ENCODE data around the gene ZNF728.

DNA sequence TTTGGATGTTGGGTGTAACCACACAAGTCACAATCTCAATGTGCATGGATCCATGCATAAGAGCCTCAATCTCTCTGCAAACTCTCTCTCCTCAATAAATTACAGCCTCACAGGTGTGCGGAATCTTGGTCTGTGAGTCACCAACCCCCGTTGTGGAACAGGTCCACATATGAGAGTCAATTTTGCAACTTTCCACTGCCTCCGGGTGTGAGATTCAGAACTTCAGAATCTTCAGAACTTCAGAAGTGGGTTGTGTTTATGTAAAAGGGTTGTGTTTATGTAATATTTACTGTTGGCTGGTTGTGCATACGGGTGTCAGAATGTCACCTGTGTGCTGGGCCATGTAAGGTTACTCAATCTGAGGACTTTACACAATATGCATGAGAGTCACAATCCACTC is 46.3 kb upstream of the ZNF728 start:
- TF ChIP-seq POLR2AphosphoS5 (IDR thresholded peaks at IDR 0.05), result no peak
- TF ChIP-seq, protein P1, sequence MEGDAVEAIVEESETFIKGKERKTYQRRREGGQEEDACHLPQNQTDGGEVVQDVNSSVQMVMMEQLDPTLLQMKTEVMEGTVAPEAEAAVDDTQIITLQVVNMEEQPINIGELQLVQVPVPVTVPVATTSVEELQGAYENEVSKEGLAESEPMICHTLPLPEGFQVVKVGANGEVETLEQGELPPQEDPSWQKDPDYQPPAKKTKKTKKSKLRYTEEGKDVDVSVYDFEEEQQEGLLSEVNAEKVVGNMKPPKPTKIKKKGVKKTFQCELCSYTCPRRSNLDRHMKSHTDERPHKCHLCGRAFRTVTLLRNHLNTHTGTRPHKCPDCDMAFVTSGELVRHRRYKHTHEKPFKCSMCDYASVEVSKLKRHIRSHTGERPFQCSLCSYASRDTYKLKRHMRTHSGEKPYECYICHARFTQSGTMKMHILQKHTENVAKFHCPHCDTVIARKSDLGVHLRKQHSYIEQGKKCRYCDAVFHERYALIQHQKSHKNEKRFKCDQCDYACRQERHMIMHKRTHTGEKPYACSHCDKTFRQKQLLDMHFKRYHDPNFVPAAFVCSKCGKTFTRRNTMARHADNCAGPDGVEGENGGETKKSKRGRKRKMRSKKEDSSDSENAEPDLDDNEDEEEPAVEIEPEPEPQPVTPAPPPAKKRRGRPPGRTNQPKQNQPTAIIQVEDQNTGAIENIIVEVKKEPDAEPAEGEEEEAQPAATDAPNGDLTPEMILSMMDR (IDR thresholded peaks at IDR 0.05), result no peak
- TF ChIP-seq EP300 (IDR thresholded peaks at IDR 0.05), result no peak
- no peak for TF ChIP-seq POLR2A (IDR thresholded peaks at IDR 0.05)
